ENCODE measurements around the gene AVPR2.

AVPR2 gene

GRCh38 chrX:153921511-153922446 lies 17.3 kb downstream of the AVPR2 start:
- no peak for TF ChIP-seq POLR2A (IDR thresholded peaks at IDR 0.05; ENCODE audit: extremely low read depth, insufficient read length)
- TF ChIP-seq MAX (IDR thresholded peaks at IDR 0.05; ENCODE audit: low read depth, low read length): no peak
- TF ChIP-seq CTCF (IDR thresholded peaks at IDR 0.05; ENCODE audit: low read depth, low read length): no peak
- no peak for TF ChIP-seq MYC (IDR thresholded peaks at IDR 0.05; ENCODE audit: low read depth, low read length)
- no peak overlapping the region for H3K4me3 ChIP-seq (ENCODE audit: low read depth, low read length)
- no peak for DNase-seq (ENCODE audit: low read depth)

GRCh38 chrX:153922932-153923857 lies 18.7 kb downstream of the AVPR2 start:
- TF ChIP-seq MAX (IDR thresholded peaks at IDR 0.05; ENCODE audit: low read depth, low read length): no peak
- no peak for TF ChIP-seq MYC (IDR thresholded peaks at IDR 0.05; ENCODE audit: low read depth, low read length)
- no peak for TF ChIP-seq POLR2A (IDR thresholded peaks at IDR 0.05; ENCODE audit: extremely low read depth, insufficient read length)
- no peak for TF ChIP-seq CTCF (IDR thresholded peaks at IDR 0.05; ENCODE audit: low read depth, low read length)
- H3K4me3 ChIP-seq (ENCODE audit: low read depth, low read length): no peak overlapping the region
- no peak for DNase-seq (ENCODE audit: low read depth)

GRCh38 chrX:153924149-153924861 lies 19.8 kb downstream of the AVPR2 start:
- no peak overlapping the region for H3K4me3 ChIP-seq (ENCODE audit: low read depth, low read length)
- peak; percentile 87 for DNase-seq (ENCODE audit: low read depth)
- TF ChIP-seq CTCF (IDR thresholded peaks at IDR 0.05; ENCODE audit: low read depth, low read length) (peak; percentile 42), POLR2A (IDR thresholded peaks at IDR 0.05; ENCODE audit: extremely low read depth, insufficient read length) (no peak)

GRCh38 chrX:153925387-153925738 lies 20.9 kb downstream of the AVPR2 start:
- no peak for TF ChIP-seq POLR2A (IDR thresholded peaks at IDR 0.05; ENCODE audit: extremely low read depth, insufficient read length)
- no peak for TF ChIP-seq MAX (IDR thresholded peaks at IDR 0.05; ENCODE audit: low read depth, low read length)
- TF ChIP-seq CTCF (IDR thresholded peaks at IDR 0.05; ENCODE audit: low read depth, low read length): no peak
- TF ChIP-seq MYC (IDR thresholded peaks at IDR 0.05; ENCODE audit: low read depth, low read length): no peak
- H3K4me3 ChIP-seq (ENCODE audit: low read depth, low read length): no peak overlapping the region
- no peak for DNase-seq (ENCODE audit: low read depth)

GRCh38 chrX:153925739-153926551 lies 21.5 kb downstream of the AVPR2 start, which contains the start of gene ARHGAP4:
Gene ARHGAP4, minus strand, starts transcription at chrX:153926264. Its CDS starts 62 bp downstream, at chrX:153926202.
- H3K4me3 ChIP-seq (ENCODE audit: low read depth, low read length): peak within 1 kb of the TSS; percentile 69
- TF ChIP-seq MAX (IDR thresholded peaks at IDR 0.05; ENCODE audit: low read depth, low read length) (no peak), CTCF (IDR thresholded peaks at IDR 0.05; ENCODE audit: low read depth, low read length) (no peak), POLR2A (IDR thresholded peaks at IDR 0.05; ENCODE audit: extremely low read depth, insufficient read length) (no peak), MYC (IDR thresholded peaks at IDR 0.05; ENCODE audit: low read depth, low read length) (no peak)
- no peak for DNase-seq (ENCODE audit: low read depth)
